ENCODE data around the gene RAB14.
"Not testable (repeated sequence)": the region's sequence is repeated elsewhere in the genome, so short reads cannot be mapped to it uniquely, and the experiment has no call there.

RAB14 gene

GRCh38 chr9:121150188-121150587, 51.5 kb downstream of the RAB14 start:
- no peak for DNase-seq

GRCh38 chr9:121144482-121144881, 57.2 kb downstream of the RAB14 start:
- DNase-seq = no peak

- no peak for DNase-seq
Measured at GRCh38 chr9:121143771-121144170, 57.9 kb downstream of the RAB14 start.

GRCh38 chr9:121141706-121142105, 60.0 kb downstream of the RAB14 start:
- no peak for DNase-seq

- DNase-seq = no peak
Measured at GRCh38 chr9:121141306-121141705, 60.4 kb downstream of the RAB14 start.

GRCh38 chr9:121140162-121140561, 61.5 kb downstream of the RAB14 start:
- no peak for DNase-seq

- DNase-seq = no peak
Measured at GRCh38 chr9:121138973-121139372, 62.7 kb downstream of the RAB14 start.

- DNase-seq = no peak
Measured at GRCh38 chr9:121138561-121138960, 63.1 kb downstream of the RAB14 start.

- no peak for DNase-seq
Measured at GRCh38 chr9:121135642-121136041, 66.0 kb downstream of the RAB14 start.

- DNase-seq = no peak
Measured at GRCh38 chr9:121133104-121133816, 68.4 kb downstream of the RAB14 start.

GRCh38 chr9:121129384-121129783, 72.3 kb downstream of the RAB14 start:
- not testable (repeated sequence) for DNase-seq
